IMR-90 (cell line): ENCODE data around the gene AKAP8L. TPM values are rescaled to one million over a fixed set of nuclear protein-coding genes. Genes with fewer than 3 reads are reported as not detected.
"Not testable (repeated sequence)": the region's sequence is repeated elsewhere in the genome, so short reads cannot be mapped to it uniquely, and the experiment has no call there.

ENCODE experiments used
- ATAC-seq: fragments of 200-7000 bp; cut with Tn5 transposase; 2 replicates; pipeline ENCODE4 v1.9.1; 2020; ENCODE audit warnings: low read depth, mild to moderate bottlenecking, moderate library complexity
- BruUV-seq: library from RNA; stranded (reverse); fragments of 400-500 nt; replicated peaks from 2 replicates; lab custom pipeline; 2021; lab: Mats Ljungman, UMichigan
- CTCF ChIA-PET: fragments of 300-600 bp; formaldehyde crosslinking; extraction: SDS; loops from one replicate; lab custom pipeline; 2021; ENCODE audit warnings: antibody characterized with exemption; lab: Yijun Ruan, JAX
- POLR2A ChIA-PET: fragments of 300-600 bp; sonication (Branson Sonifier 250); formaldehyde crosslinking; loops from one replicate; lab custom pipeline; 2022; ENCODE audit warnings: antibody characterized with exemption; ENCODE audit not compliant: unreplicated experiment; lab: Charles Lee
- DNase-seq: peaks from one replicate; pipeline ENCODE4 v3.0.0; 2013
- H2AFZ ChIP-seq: replicated peaks from 2 replicates; pipeline ENCODE3; 2013; ENCODE audit warnings: low read length, mild to moderate bottlenecking; ENCODE audit not compliant: poor library complexity
- H2AK5ac ChIP-seq: 2 replicates; pipeline ENCODE4 v1.6.1; 2013; ENCODE audit warnings: low read depth, low read length, inconsistent platforms
- H2AK9ac ChIP-seq: replicated peaks from 2 replicates; pipeline ENCODE3; 2013; ENCODE audit warnings: mild to moderate bottlenecking, low read depth, low read length, moderate library complexity; ENCODE audit not compliant: poor library complexity
- H2BK120ac ChIP-seq: 2 replicates; pipeline ENCODE4 v1.6.1; 2013; ENCODE audit warnings: low read depth, low read length, inconsistent platforms
- H2BK15ac ChIP-seq: 3 replicates; pipeline ENCODE4 v1.6.1; 2013; ENCODE audit warnings: low read depth, low read length, inconsistent platforms
- H2BK20ac ChIP-seq: 2 replicates; pipeline ENCODE4 v1.6.1; 2013; ENCODE audit warnings: low read depth, mild to moderate bottlenecking, inconsistent platforms, low read length, moderate library complexity
- H2BK5ac ChIP-seq: 2 replicates; pipeline ENCODE4 v1.6.1; 2013; ENCODE audit warnings: mild to moderate bottlenecking, low read depth, low read length, inconsistent platforms; ENCODE audit not compliant: poor library complexity, severe bottlenecking
- H3K14ac ChIP-seq: replicated peaks from 2 replicates; pipeline ENCODE4 v1.6.1; 2013; ENCODE audit warnings: low read depth, low read length, inconsistent platforms
- H3K18ac ChIP-seq: 2 replicates; pipeline ENCODE4 v1.6.1; 2013; ENCODE audit warnings: low read depth, low read length, control low read depth
- H3K23ac ChIP-seq: 2 replicates; pipeline ENCODE4 v1.6.1; 2013; ENCODE audit warnings: low read depth, low read length, inconsistent platforms
- H3K27ac ChIP-seq: 2 replicates; pipeline ENCODE4 v1.5.1; 2013; ENCODE audit warnings: mild to moderate bottlenecking, control low read depth, low read length; ENCODE audit not compliant: insufficient read depth
- H3K27me3 ChIP-seq: 2 replicates; pipeline ENCODE4 v1.6.1; 2013; ENCODE audit warnings: low read length; ENCODE audit not compliant: control insufficient read depth, insufficient read depth
- H3K36me3 ChIP-seq: 2 replicates; pipeline ENCODE4 v1.6.1; 2013; ENCODE audit warnings: low read length, mixed read lengths; ENCODE audit not compliant: control insufficient read depth, insufficient read depth
- H3K4ac ChIP-seq: 2 replicates; pipeline ENCODE4 v1.6.1; 2013; ENCODE audit warnings: low read depth, low read length, inconsistent platforms
- H3K4me1 ChIP-seq: 2 replicates; pipeline ENCODE4 v1.6.1; 2013; ENCODE audit warnings: low read length, mixed read lengths; ENCODE audit not compliant: control insufficient read depth, insufficient read depth
- H3K4me2 ChIP-seq: 2 replicates; pipeline ENCODE4 v1.6.1; 2013; ENCODE audit warnings: low read depth, mild to moderate bottlenecking, control low read depth, low read length, moderate library complexity
- H3K4me3 ChIP-seq: 2 replicates; pipeline ENCODE4 v1.5.1; 2013; ENCODE audit warnings: low read depth, mild to moderate bottlenecking, control low read depth, low read length, moderate library complexity; ENCODE audit not compliant: insufficient read depth
- H3K56ac ChIP-seq: 2 replicates; pipeline ENCODE4 v1.6.1; 2013; ENCODE audit warnings: low read length, inconsistent platforms; ENCODE audit not compliant: insufficient read depth; ENCODE audit errors: extremely low read depth
- H3K79me1 ChIP-seq, 2 experiments: 2 replicates each; pipeline ENCODE4 v1.6.1; 2013; ENCODE audit warnings: low read length in 2 of 2, inconsistent platforms in 1 of 2, low read depth in 1 of 2
- H3K9ac ChIP-seq: 2 replicates; pipeline ENCODE4 v1.6.1; 2013; ENCODE audit warnings: low read depth, low read length, control low read depth
- H3K9me1 ChIP-seq: 2 replicates; pipeline ENCODE4 v1.6.1; 2013; ENCODE audit warnings: low read length, inconsistent platforms; ENCODE audit not compliant: insufficient read depth
- H3K9me3 ChIP-seq: 2 replicates; pipeline ENCODE4 v1.6.1; 2013; ENCODE audit warnings: low read length; ENCODE audit not compliant: control insufficient read depth, insufficient read depth
- H4K20me1 ChIP-seq: 2 replicates; pipeline ENCODE4 v1.6.1; 2013; ENCODE audit warnings: low read length, inconsistent platforms; ENCODE audit not compliant: insufficient read depth
- H4K5ac ChIP-seq: 2 replicates; pipeline ENCODE4 v1.6.1; 2013; ENCODE audit warnings: mild to moderate bottlenecking, low read depth, low read length, control low read depth
- H4K8ac ChIP-seq, 2 experiments: 2 replicates each; pipeline ENCODE4 v1.6.1; 2013; ENCODE audit warnings: low read depth in 2 of 2, low read length in 2 of 2, control low read depth in 1 of 2, inconsistent platforms in 1 of 2
- H4K91ac ChIP-seq: 2 replicates; pipeline ENCODE4 v1.6.1; 2013; ENCODE audit warnings: low read depth, low read length, inconsistent platforms; ENCODE audit not compliant: insufficient read depth
- CEBPB ChIP-seq: IDR thresholded peaks from 2 replicates; pipeline ENCODE4 v1.6.1; 2012; ENCODE audit warnings: low read depth, low read length, improper control_type of control experiment
- CHD1 ChIP-seq: IDR thresholded peaks from 2 replicates; pipeline ENCODE4 v1.6.1; 2012; ENCODE audit warnings: low read depth, low read length, improper control_type of control experiment
- WGBS, 2 experiments: methylation state at CpG; one replicate each; pipeline versions ENCODE4 v1.1.5 to v1.1.7; 2013; ENCODE audit warnings: missing lambda C conversion rate in 2 of 2; ENCODE audit not compliant: insufficient read length in 1 of 2; ENCODE audit errors: extremely low coverage in 2 of 2; 5-methylcytosine and 5-hydroxymethylcytosine counted together
- dilution Hi-C: fragments of 300-500 bp; cut with HindIII; formaldehyde crosslinking; loops from one replicate; pipeline ENCODE4 v1.14.3; 2018; ENCODE audit warnings: low sequenced_read_pairs; ENCODE audit not compliant: unreplicated experiment
- in situ Hi-C: fragments of 300-500 bp; cut with MboI; formaldehyde crosslinking; loops from 3 replicates; pipeline ENCODE4 v1.14.3; 2019; ENCODE audit warnings: low sequenced_read_pairs, inconsistent platforms, mixed read lengths
- intact Hi-C: fragments of 100-400 bp; cut with micrococcal nuclease; formaldehyde crosslinking; loops from 2 replicates; pipeline ENCODE4 v1.10.0; 2022
- polyA plus RNA-seq, 3 experiments: library from polyadenylated mRNA; depleted of rRNA; stranded (reverse); fragments of >200 nt; gene quantifications; 2 replicates each; pipeline ENCODE4 v1.2.3, GENCODE V29; 2012; ENCODE audit warnings: low replicate concordance in 1 of 3
- total RNA-seq: library from RNA; depleted of rRNA; stranded (reverse); fragments of >200 nt; gene quantifications from 2 replicates; pipeline ENCODE4 v1.2.3, GENCODE V29; 2012

AKAP8L gene
- total and polyA plus RNA-seq, 2 of the 4 experiments (the other 2 are of a cell fraction) = 43.1 to 44.6 TPM

DNA sequence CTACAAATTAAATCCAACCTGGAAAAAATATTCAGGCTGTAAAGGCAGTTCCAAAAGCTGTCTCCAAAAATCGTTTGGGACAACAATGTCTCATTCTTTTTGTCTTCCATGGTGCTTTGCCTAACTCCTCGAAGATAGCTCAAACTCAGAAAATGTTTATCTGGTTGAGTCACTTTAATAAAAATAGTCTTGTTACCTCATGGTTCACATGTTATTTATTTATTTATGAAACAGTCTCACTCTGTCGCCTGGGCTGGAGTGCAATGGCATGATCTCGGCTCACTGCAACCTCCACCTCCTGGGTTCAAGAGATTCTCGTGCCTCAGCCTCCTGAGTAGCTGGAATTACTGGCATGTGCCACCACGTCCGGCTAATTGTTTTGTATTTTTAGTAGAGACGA, 81.6 kb downstream of the AKAP8L start:
- no peak overlapping the region for H3K9ac ChIP-seq
- H3K9me1 ChIP-seq = peaks cover 8% of the 10 kb centered on the region
- H4K91ac ChIP-seq = no peak overlapping the region
- H4K5ac ChIP-seq = no peak overlapping the region
- no peak overlapping the region for H3K4me3 ChIP-seq
- H2AFZ ChIP-seq = no peak overlapping the region
- no peaks in the 10 kb centered on the region for H3K9me3 ChIP-seq
- dilution Hi-C loops = no loop called here
- H3K23ac ChIP-seq = no peak overlapping the region
- H3K4me1 ChIP-seq = peaks cover 6% of the 10 kb centered on the region
- no peak overlapping the region for H3K14ac ChIP-seq
- H3K27ac ChIP-seq = no peak overlapping the region
- peaks cover 7% of the 10 kb centered on the region for H4K20me1 ChIP-seq
- DNase-seq (peak; percentile 80), ATAC-seq (peak; percentile 33)
- WGBS, 2 experiments = 93% methylated on average over 3 of the region's 8 CpGs; no CpG with 5 or more reads in 1 of the 2 experiments
- no TSS peak for BruUV-seq
- ChIA-PET CTCF (no interaction called here), POLR2A (interaction anchor here (0.6 kb wide), 1 partner anchor 176 kb away, joined by 11 read pairs; no protein-coding TSS in a partner anchor)
- peaks cover 24 to 54% of the 10 kb centered on the region in 2 experiments for H3K79me1 ChIP-seq
- 0 out of 2 replicates have a peak, but pooled peaks have one; percentile 26 for TF ChIP-seq CEBPB
- no peak for TF ChIP-seq CHD1
- no peak overlapping the region for H3K56ac ChIP-seq
- no peak overlapping the region for H3K18ac ChIP-seq
- intact Hi-C loops = no loop called here
- H2BK120ac ChIP-seq = no peak overlapping the region
- no peak overlapping the region for H2AK5ac ChIP-seq
- H3K4ac ChIP-seq = no peak overlapping the region
- no peak overlapping the region for H2BK20ac ChIP-seq
- in situ Hi-C loops = no loop called here
- peaks cover 4% of the 10 kb centered on the region for H3K36me3 ChIP-seq
- no peak overlapping the region for H2AK9ac ChIP-seq
- H2BK5ac ChIP-seq = no peak overlapping the region
- H2BK15ac ChIP-seq = no peak overlapping the region
- H3K4me2 ChIP-seq = peak overlapping the region; percentile 57; the same call in 1 of the 2 replicates
- no peaks in the 10 kb centered on the region for H3K27me3 ChIP-seq
- no peak overlapping the region for H4K8ac ChIP-seq

DNA sequence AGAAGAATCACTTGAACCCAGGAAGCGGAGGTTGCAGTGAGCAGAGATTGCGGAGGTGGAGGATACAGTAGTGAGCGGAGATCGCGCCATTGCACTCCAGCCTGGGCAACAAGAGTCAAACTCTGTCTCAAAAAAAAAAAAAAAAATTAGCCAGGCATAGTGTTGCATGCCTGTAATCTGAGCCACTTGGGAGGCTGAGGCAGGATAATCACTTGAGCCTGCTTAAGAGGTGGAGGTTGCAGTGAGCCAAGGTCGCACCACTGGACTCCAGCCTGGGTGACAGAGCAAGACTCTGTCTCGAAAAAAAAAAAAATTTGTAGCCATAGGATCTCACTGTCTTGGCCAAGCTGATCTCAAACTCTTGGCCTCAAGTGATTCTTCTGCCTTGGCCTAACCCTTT, 82.8 kb downstream of the AKAP8L start:
- H2AFZ ChIP-seq, H3K18ac ChIP-seq, H2BK120ac ChIP-seq, H4K5ac ChIP-seq, H3K27ac ChIP-seq, H2BK20ac ChIP-seq, dilution Hi-C loops, H4K8ac ChIP-seq, H3K9me3 ChIP-seq, POLR2A ChIA-PET, BruUV-seq, H4K91ac ChIP-seq, intact Hi-C loops, H2AK9ac ChIP-seq, H3K23ac ChIP-seq, H3K4me1 ChIP-seq, H3K56ac ChIP-seq, H3K27me3 ChIP-seq, H3K9ac ChIP-seq, H3K4me3 ChIP-seq, H3K14ac ChIP-seq, H2BK15ac ChIP-seq, ATAC-seq, H3K4me2 ChIP-seq, in situ Hi-C loops, DNase-seq, H3K4ac ChIP-seq, H3K9me1 ChIP-seq, H3K36me3 ChIP-seq, H2BK5ac ChIP-seq, H2AK5ac ChIP-seq: not testable (repeated sequence)
- peaks cover 24 to 51% of the 10 kb centered on the region in 2 experiments for H3K79me1 ChIP-seq
- CTCF ChIA-PET = interaction anchor here (1.1 kb wide), 1 partner anchor 43 kb away, joined by 3 read pairs; no protein-coding TSS in a partner anchor
- WGBS, 2 experiments = 100% methylated on average over 3 of the region's 7 CpGs; no CpG with 5 or more reads in 1 of the 2 experiments
- peaks cover 13% of the 10 kb centered on the region for H4K20me1 ChIP-seq
